Activated naive CD4-positive, alpha-beta T cell treated with anti-CD3 and anti-CD28 coated beads, Interleukin-2, amount 10 ng/mL, durations not matched to agents 7 days and 5 days (primary cell): Measurements from ENCODE around the gene IFT80.
"Not testable (repeated sequence)": the region's sequence is repeated elsewhere in the genome, so short reads cannot be mapped to it uniquely, and the experiment has no call there.

Source experiments
- CTCF ChIA-PET: fragments of 350-600 bp; sonication (Branson Sonifier 250); formaldehyde crosslinking; loops from one replicate; lab custom pipeline; 2021; ENCODE audit warnings: antibody characterized with exemption; lab: Charles Lee
- DNase-seq: peaks from one replicate; pipeline ENCODE4 v3.0.0-alpha.2; 2020
- H3K27ac Mint-ChIP-seq: one replicate; pipeline ENCODE4 v1.8.0; 2021; ENCODE audit warnings: mild to moderate bottlenecking, moderate library complexity, mixed read lengths
- H3K27me3 Mint-ChIP-seq: one replicate; pipeline ENCODE4 v1.8.0; 2021; ENCODE audit warnings: mild to moderate bottlenecking, mixed read lengths
- H3K36me3 Mint-ChIP-seq: one replicate; pipeline ENCODE4 v1.8.0; 2021; ENCODE audit warnings: mixed read lengths
- H3K4me1 Mint-ChIP-seq: one replicate; pipeline ENCODE4 v1.8.0; 2021; ENCODE audit warnings: mixed read lengths
- H3K4me3 Mint-ChIP-seq: one replicate; pipeline ENCODE4 v1.8.0; 2021; ENCODE audit warnings: mild to moderate bottlenecking, moderate library complexity, mixed read lengths
- H3K9me3 Mint-ChIP-seq: one replicate; pipeline ENCODE4 v1.8.0; 2021; ENCODE audit warnings: mixed read lengths

Gene IFT80

DNA sequence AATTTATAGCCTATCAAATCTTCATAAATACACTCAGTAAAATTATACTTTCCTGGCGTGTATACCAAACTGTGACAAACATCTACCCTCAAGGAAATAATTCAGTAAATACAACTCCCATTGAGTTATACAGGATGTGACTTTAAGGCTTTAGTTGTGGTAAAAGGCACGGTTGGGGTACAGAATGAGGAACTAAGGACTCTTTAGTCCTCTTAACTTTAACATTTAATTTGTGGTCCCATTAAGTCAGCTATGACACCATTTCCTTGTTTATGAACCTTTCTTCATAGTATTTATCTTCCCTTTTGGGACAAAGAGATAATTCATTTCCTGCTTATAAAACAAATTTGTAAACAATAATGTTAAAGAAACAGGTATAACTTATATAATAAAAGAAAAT is 30.2 kb downstream of the IFT80 start:
- Mint-ChIP-seq H3K4me1 (peaks cover 23% of the 10 kb centered on the region), H3K27ac (peak overlapping the region; percentile 33), H3K4me3 (no peak overlapping the region), H3K36me3 (peaks cover 23% of the 10 kb centered on the region), H3K9me3 (no peaks in the 10 kb centered on the region), H3K27me3 (no peaks in the 10 kb centered on the region)
- CTCF ChIA-PET: no interaction called here
- DNase-seq: no peak

- no peak overlapping the region for H3K4me3 Mint-ChIP-seq
- no peaks in the 10 kb centered on the region for H3K9me3 Mint-ChIP-seq
- H3K27me3 Mint-ChIP-seq: no peaks in the 10 kb centered on the region
- no peak overlapping the region for H3K27ac Mint-ChIP-seq
- no peak for DNase-seq
- CTCF ChIA-PET: no interaction called here
- H3K36me3 Mint-ChIP-seq: peaks cover 40% of the 10 kb centered on the region
- peaks cover 23% of the 10 kb centered on the region for H3K4me1 Mint-ChIP-seq
Observed at GRCh38 chr3:160365869-160366522, 33.0 kb downstream of the IFT80 start.

- H3K27me3 Mint-ChIP-seq, H3K27ac Mint-ChIP-seq, H3K4me1 Mint-ChIP-seq, DNase-seq, H3K9me3 Mint-ChIP-seq, CTCF ChIA-PET, H3K4me3 Mint-ChIP-seq: not testable (repeated sequence)
- peaks cover 39% of the 10 kb centered on the region for H3K36me3 Mint-ChIP-seq
Observed at GRCh38 chr3:160362896-160363295, 36.1 kb downstream of the IFT80 start.

DNA sequence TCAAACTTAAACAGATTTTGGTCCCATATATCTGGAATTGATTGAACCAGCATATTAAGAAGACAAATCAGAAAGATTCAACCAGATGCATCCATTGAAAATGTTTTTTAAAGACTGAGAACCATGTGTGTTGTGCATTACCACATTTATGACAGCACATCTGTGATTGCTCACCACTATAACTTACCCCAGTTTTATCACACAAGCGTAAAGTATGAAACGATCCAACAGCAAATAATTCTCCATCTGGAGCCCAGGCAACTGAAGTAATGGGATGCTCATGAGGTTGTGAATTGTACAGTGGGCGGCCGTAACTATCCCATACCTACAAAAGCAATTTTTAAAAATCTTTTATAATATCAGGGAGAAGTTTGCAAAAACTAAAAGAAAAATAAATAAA is 43.2 kb downstream of the IFT80 start:
- no peak overlapping the region for H3K27ac Mint-ChIP-seq
- CTCF ChIA-PET: interaction anchor here (1.0 kb wide), 1 partner anchor 20 kb away, joined by 3 read pairs; no protein-coding TSS in a partner anchor
- DNase-seq: no peak
- H3K4me1 Mint-ChIP-seq: no peaks in the 10 kb centered on the region
- no peaks in the 10 kb centered on the region for H3K9me3 Mint-ChIP-seq
- H3K36me3 Mint-ChIP-seq: peaks cover 14% of the 10 kb centered on the region
- H3K27me3 Mint-ChIP-seq: no peaks in the 10 kb centered on the region
- no peak overlapping the region for H3K4me3 Mint-ChIP-seq

- H3K9me3 Mint-ChIP-seq: no peaks in the 10 kb centered on the region
- H3K27ac Mint-ChIP-seq: no peak overlapping the region
- H3K27me3 Mint-ChIP-seq: no peaks in the 10 kb centered on the region
- no peak for DNase-seq
- CTCF ChIA-PET: no interaction called here
- no peak overlapping the region for H3K4me3 Mint-ChIP-seq
- H3K4me1 Mint-ChIP-seq: no peaks in the 10 kb centered on the region
- no peaks in the 10 kb centered on the region for H3K36me3 Mint-ChIP-seq
Observed at GRCh38 chr3:160346511-160346910, 52.5 kb downstream of the IFT80 start.

DNA sequence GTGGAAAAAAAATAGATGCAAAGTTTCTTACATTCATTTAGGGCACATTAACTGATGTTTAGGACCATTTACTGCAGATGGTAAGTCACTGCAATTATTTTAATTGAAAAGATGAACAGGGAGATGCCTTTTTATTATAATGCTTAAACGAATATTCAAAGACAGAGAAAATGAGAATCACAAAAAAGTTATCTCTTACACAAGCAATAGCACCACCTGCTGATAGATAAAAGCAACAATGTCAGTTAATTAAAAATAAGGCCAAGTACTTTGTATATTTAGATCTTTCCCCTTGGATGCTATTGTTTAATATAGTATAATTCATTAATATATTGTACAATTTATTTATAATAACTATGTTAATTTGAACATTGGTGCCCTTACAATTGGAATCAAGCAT is 55.9 kb downstream of the IFT80 start:
- no peaks in the 10 kb centered on the region for H3K9me3 Mint-ChIP-seq
- no peaks in the 10 kb centered on the region for H3K4me1 Mint-ChIP-seq
- CTCF ChIA-PET: interaction anchor here (1.2 to 3.5 kb wide), 3 partner anchors 180 to 456 kb away, joined by 3 to 9 read pairs (median 5); no protein-coding TSS in a partner anchor
- peaks cover 2% of the 10 kb centered on the region for H3K36me3 Mint-ChIP-seq
- no peak overlapping the region for H3K4me3 Mint-ChIP-seq
- no peaks in the 10 kb centered on the region for H3K27me3 Mint-ChIP-seq
- DNase-seq: no peak
- H3K27ac Mint-ChIP-seq: no peak overlapping the region

GRCh38 chr3:160340351-160340750 is 58.7 kb downstream of the IFT80 start:
- H3K9me3 Mint-ChIP-seq: peaks cover 3% of the 10 kb centered on the region
- H3K4me1 Mint-ChIP-seq: no peaks in the 10 kb centered on the region
- no peak overlapping the region for H3K4me3 Mint-ChIP-seq
- DNase-seq: no peak
- H3K27ac Mint-ChIP-seq: no peak overlapping the region
- peaks cover 9% of the 10 kb centered on the region for H3K36me3 Mint-ChIP-seq
- H3K27me3 Mint-ChIP-seq: no peaks in the 10 kb centered on the region
- CTCF ChIA-PET: interaction anchor here (0.7 to 3.5 kb wide), 4 partner anchors 10 to 334 kb away, joined by 4 to 10 read pairs (median 7); no protein-coding TSS in a partner anchor

GRCh38 chr3:160331127-160331937 is 67.7 kb downstream of the IFT80 start:
- Mint-ChIP-seq H3K36me3 (peaks cover 2% of the 10 kb centered on the region), H3K27me3 (no peaks in the 10 kb centered on the region), H3K9me3 (no peaks in the 10 kb centered on the region), H3K4me1 (no peaks in the 10 kb centered on the region), H3K4me3 (no peak overlapping the region), H3K27ac (no peak overlapping the region)
- DNase-seq: no peak
- CTCF ChIA-PET: no interaction called here

DNA sequence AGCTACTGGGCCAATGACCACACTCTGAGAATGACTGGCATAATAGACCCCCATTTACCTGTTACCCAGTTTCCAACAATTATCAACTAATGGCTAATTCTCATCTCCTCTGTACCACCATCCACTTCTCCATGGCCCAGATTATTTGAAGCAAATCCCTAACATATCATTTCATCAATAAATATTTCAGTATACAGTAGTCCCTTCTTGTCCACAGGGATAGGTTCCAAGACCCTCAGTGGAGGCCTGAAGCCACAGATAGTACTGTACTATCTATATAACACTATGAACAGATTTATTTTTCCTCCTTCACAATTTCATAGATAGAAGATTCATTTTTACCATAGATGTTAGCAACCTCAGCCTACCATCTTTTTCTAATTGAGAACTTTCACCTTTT is 68.3 kb downstream of the IFT80 start:
- H3K4me1 Mint-ChIP-seq: no peaks in the 10 kb centered on the region
- CTCF ChIA-PET: no interaction called here
- no peaks in the 10 kb centered on the region for H3K9me3 Mint-ChIP-seq
- peaks cover 2% of the 10 kb centered on the region for H3K36me3 Mint-ChIP-seq
- H3K4me3 Mint-ChIP-seq: no peak overlapping the region
- no peak for DNase-seq
- H3K27ac Mint-ChIP-seq: no peak overlapping the region
- no peaks in the 10 kb centered on the region for H3K27me3 Mint-ChIP-seq

- CTCF ChIA-PET: no interaction called here
- no peaks in the 10 kb centered on the region for H3K4me1 Mint-ChIP-seq
- DNase-seq: no peak
- H3K4me3 Mint-ChIP-seq: no peak overlapping the region
- no peaks in the 10 kb centered on the region for H3K27me3 Mint-ChIP-seq
- peaks cover 2% of the 10 kb centered on the region for H3K36me3 Mint-ChIP-seq
- no peak overlapping the region for H3K27ac Mint-ChIP-seq
- H3K9me3 Mint-ChIP-seq: no peaks in the 10 kb centered on the region
Observed at GRCh38 chr3:160330109-160330508, 68.9 kb downstream of the IFT80 start.

- DNase-seq, CTCF ChIA-PET, H3K9me3 Mint-ChIP-seq, H3K27ac Mint-ChIP-seq, H3K27me3 Mint-ChIP-seq, H3K4me3 Mint-ChIP-seq, H3K4me1 Mint-ChIP-seq, H3K36me3 Mint-ChIP-seq: not testable (repeated sequence)
Observed at GRCh38 chr3:160326286-160326685, 72.7 kb downstream of the IFT80 start.

DNA sequence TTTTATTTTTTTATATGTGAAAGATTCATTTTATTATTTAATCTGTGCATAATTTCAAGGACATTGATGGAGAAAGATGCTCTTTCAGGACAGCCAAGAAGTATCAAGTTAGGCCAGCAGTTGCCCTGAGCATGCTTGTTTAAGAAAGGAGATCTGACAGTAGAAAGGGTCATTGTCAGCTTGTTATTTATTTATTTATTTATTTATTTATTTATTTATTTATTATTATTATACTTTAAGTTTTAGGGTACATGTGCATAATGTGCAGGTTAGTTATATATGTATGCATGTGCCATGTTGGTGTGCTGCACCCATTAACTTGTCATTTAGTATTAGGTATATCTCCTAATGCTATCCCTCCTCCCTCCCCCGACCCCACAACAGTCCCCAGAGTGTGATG is 77.2 kb downstream of the IFT80 start:
- CTCF ChIA-PET, H3K27ac Mint-ChIP-seq, DNase-seq, H3K4me1 Mint-ChIP-seq, H3K4me3 Mint-ChIP-seq, H3K9me3 Mint-ChIP-seq, H3K36me3 Mint-ChIP-seq, H3K27me3 Mint-ChIP-seq: not testable (repeated sequence)

GRCh38 chr3:160319322-160319721 is 79.7 kb downstream of the IFT80 start:
- no peaks in the 10 kb centered on the region for H3K27me3 Mint-ChIP-seq
- no peak overlapping the region for H3K27ac Mint-ChIP-seq
- H3K4me1 Mint-ChIP-seq: no peaks in the 10 kb centered on the region
- CTCF ChIA-PET: no interaction called here
- no peak for DNase-seq
- H3K9me3 Mint-ChIP-seq: no peaks in the 10 kb centered on the region
- H3K36me3 Mint-ChIP-seq: peaks cover 3% of the 10 kb centered on the region
- H3K4me3 Mint-ChIP-seq: no peak overlapping the region

DNA sequence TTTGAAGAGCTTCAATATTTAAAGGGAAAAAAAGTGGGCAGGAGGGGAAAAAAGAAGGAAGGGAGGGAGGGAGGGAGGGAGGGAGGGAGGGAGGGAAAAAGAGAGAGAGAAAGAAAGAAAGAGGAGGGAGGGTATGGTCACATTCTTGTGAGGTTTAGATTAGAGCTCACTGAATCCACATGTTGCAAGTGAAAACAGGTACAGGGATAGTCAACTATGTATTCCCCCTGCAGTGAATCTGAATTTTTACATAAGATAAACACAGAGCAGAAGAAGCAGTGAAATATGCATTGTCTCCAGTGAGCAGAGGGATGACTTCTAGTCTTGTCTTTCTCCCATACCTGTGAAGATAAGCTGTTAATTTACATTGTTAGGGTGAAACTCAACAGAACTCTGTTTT is 84.0 kb downstream of the IFT80 start:
- Mint-ChIP-seq H3K4me1 (no peaks in the 10 kb centered on the region), H3K27me3 (no peaks in the 10 kb centered on the region), H3K36me3 (peaks cover 5% of the 10 kb centered on the region), H3K4me3 (no peak overlapping the region), H3K27ac (no peak overlapping the region), H3K9me3 (no peaks in the 10 kb centered on the region)
- CTCF ChIA-PET: no interaction called here
- DNase-seq: no peak
